HCT116 (cell line): ENCODE results near the gene MACC1. TPM values are rescaled to one million over a fixed set of nuclear protein-coding genes. Genes with fewer than 3 reads are reported as not detected.

Experiments used
- ATAC-seq: fragments of 200-7000 bp; cut with Tn5 transposase; 2 replicates; pipeline ENCODE4 v1.9.1; 2020; ENCODE audit warnings: mild to moderate bottlenecking, moderate library complexity
- BruUV-seq: library from RNA; stranded (reverse); fragments of 400-500 nt; replicated peaks from 2 replicates; lab custom pipeline; 2021; lab: Mats Ljungman, UMichigan
- CTCF ChIA-PET: fragments of 300-600 bp; sonication (Branson Sonifier 250); formaldehyde crosslinking; loops from one replicate; lab custom pipeline; 2021; ENCODE audit warnings: antibody characterized with exemption; lab: Charles Lee
- POLR2A ChIA-PET: fragments of 300-600, 350-600 bp; sonication (Branson Sonifier 250); formaldehyde crosslinking; loops from one replicate; lab custom pipeline; 2021; ENCODE audit warnings: antibody characterized with exemption; lab: Charles Lee
- RAD21 ChIA-PET, 2 experiments: fragments of 300-600 bp; sonication (Branson Sonifier 250); formaldehyde crosslinking; loops; one replicate each; lab custom pipeline; 2023; ENCODE audit warnings: low total read pairs in 2 of 2; ENCODE audit not compliant: uncharacterized antibody in 2 of 2, unreplicated experiment in 2 of 2, low non-redundant PET in 1 of 2; lab: Charles Lee
- DNase-seq: peaks from one replicate; pipeline ENCODE4 v3.0.0-alpha.2; 2010; ENCODE audit warnings: low read depth, low spot score
- H2AFZ ChIP-seq: fragments of 200-600 bp; shearing (Covaris generic), sonication (generic); 2 replicates; pipeline ENCODE4 v1.6.1; 2017; ENCODE audit warnings: low read depth, mixed run types, mixed read lengths, antibody characterized with exemption, low read length; ENCODE audit not compliant: poor library complexity, severe bottlenecking
- H3K27ac ChIP-seq: 2 replicates; pipeline ENCODE4 v1.5.1; 2012; ENCODE audit warnings: low read depth, low read length
- H3K27me3 ChIP-seq: fragments of 200-600 bp; sonication (generic); 2 replicates; pipeline ENCODE4 v1.6.1; 2016; ENCODE audit warnings: mixed run types, low read length, mixed read lengths; ENCODE audit not compliant: insufficient read depth
- H3K36me3 ChIP-seq, 2 experiments: fragments of 200-500 bp in 1 of 2; fragments of 200-600 bp in 1 of 2; sonication (Bioruptor generic) in 1 of 2; sonication (generic) in 1 of 2; 2 replicates each; pipeline versions ENCODE4 v1.5.1 to v1.6.1; 2014 to 2016; ENCODE audit warnings: low read length in 2 of 2, inconsistent platforms in 1 of 2, mixed read lengths in 1 of 2, mixed run types in 1 of 2; ENCODE audit not compliant: insufficient read depth in 2 of 2, control insufficient read depth in 1 of 2
- H3K4me1 ChIP-seq, 2 experiments: fragments of 200-600 bp in 1 of 2; sonication (generic) in 1 of 2; 2 replicates each; pipeline versions ENCODE4 v1.5.1 to v1.6.1; 2012 to 2017; ENCODE audit warnings: low read length in 2 of 2, inconsistent platforms in 1 of 2, mild to moderate bottlenecking in 1 of 2, mixed read lengths in 1 of 2, mixed run types in 1 of 2, moderate library complexity in 1 of 2; ENCODE audit not compliant: insufficient read depth in 2 of 2, control insufficient read depth in 1 of 2
- H3K4me2 ChIP-seq: fragments of 200-600 bp; sonication (generic); 2 replicates; pipeline ENCODE4 v1.6.1; 2017; ENCODE audit warnings: mixed run types, low read length, mixed read lengths
- H3K4me3 ChIP-seq, 2 experiments: fragments of 200-600 bp in 1 of 2; sonication (generic) in 1 of 2; replicated peaks in 1 of 2; 2 replicates each; pipeline ENCODE4 v1.5.1; 2011 to 2016; ENCODE audit warnings: low read length in 2 of 2, control low read depth in 1 of 2, low read depth in 1 of 2, mild to moderate bottlenecking in 1 of 2, mixed read lengths in 1 of 2, mixed run types in 1 of 2
- H3K79me2 ChIP-seq: fragments of 200-600 bp; sonication (generic); 2 replicates; pipeline ENCODE4 v1.6.1; 2017; ENCODE audit warnings: mild to moderate bottlenecking, mixed run types, low read length, moderate library complexity, mixed read lengths; ENCODE audit not compliant: insufficient read depth
- H3K9ac ChIP-seq: fragments of 200-600 bp; sonication (generic); 2 replicates; pipeline ENCODE4 v1.6.1; 2016; ENCODE audit warnings: low read length, mixed read lengths
- H3K9me2 ChIP-seq: fragments of 200-600 bp; sonication (generic), shearing (Covaris generic); 2 replicates; pipeline ENCODE4 v1.6.1; 2017; ENCODE audit warnings: mixed run types, mild to moderate bottlenecking, moderate library complexity; ENCODE audit not compliant: insufficient read depth
- H3K9me3 ChIP-seq, 2 experiments: fragments of 200-500 bp in 1 of 2; fragments of 200-600 bp in 1 of 2; sonication (Bioruptor generic) in 1 of 2; sonication (generic) in 1 of 2; 2 replicates each; pipeline ENCODE4 v1.6.1; 2014 to 2017; ENCODE audit warnings: low read length in 2 of 2, mixed read lengths in 2 of 2, inconsistent platforms in 1 of 2, low read depth in 1 of 2, mild to moderate bottlenecking in 1 of 2, mixed run types in 1 of 2, moderate library complexity in 1 of 2; ENCODE audit not compliant: control insufficient read depth in 1 of 2, insufficient read depth in 1 of 2
- H4K20me1 ChIP-seq: fragments of 200-600 bp; sonication (generic), shearing (Covaris generic); 2 replicates; pipeline ENCODE4 v1.6.1; 2017; ENCODE audit warnings: mixed run types, mild to moderate bottlenecking, moderate library complexity; ENCODE audit not compliant: insufficient read depth
- CTCF ChIP-seq, 3 experiments: fragments of 200-600 bp in 1 of 3; sonication (generic) in 1 of 3; IDR thresholded peaks in 2 of 3; conservative IDR thresholded peaks in 1 of 3; 2 replicates each; pipeline ENCODE4 v1.5.1; 2012 to 2017; ENCODE audit warnings: low read depth in 2 of 3, low read length in 2 of 3, antibody characterized with exemption in 1 of 3, borderline replicate concordance in 1 of 3, control low read depth in 1 of 3, mild to moderate bottlenecking in 1 of 3, mixed read lengths in 1 of 3, mixed run types in 1 of 3, moderate library complexity in 1 of 3; ENCODE audit not compliant: insufficient read depth in 1 of 3
- EGR1 ChIP-seq: IDR thresholded peaks from 2 replicates; pipeline ENCODE4 v1.6.1; 2012; ENCODE audit warnings: low read depth
- EZH2phosphoT487 ChIP-seq: fragments of 200-600 bp; IDR thresholded peaks from 2 replicates; pipeline ENCODE4 v1.6.1; 2018; ENCODE audit warnings: antibody characterized with exemption, borderline replicate concordance
- POLR2A ChIP-seq: IDR thresholded peaks from 2 replicates; pipeline ENCODE4 v1.7.0; 2011; ENCODE audit warnings: borderline replicate concordance; ENCODE audit not compliant: insufficient read depth, insufficient read length; ENCODE audit errors: extremely low read depth
- POLR2AphosphoS5 ChIP-seq: IDR thresholded peaks from 2 replicates; pipeline ENCODE4 v1.6.1; 2011; ENCODE audit warnings: mild to moderate bottlenecking, low read depth, low read length, moderate library complexity
- SP1 ChIP-seq: IDR thresholded peaks from 2 replicates; pipeline ENCODE4 v1.6.1; 2012; ENCODE audit warnings: low read depth
- SRF ChIP-seq: IDR thresholded peaks from 2 replicates; pipeline ENCODE4 v1.6.1; 2012; ENCODE audit warnings: low read depth
- ZNF274 ChIP-seq: fragments of 200-500 bp; sonication (Bioruptor generic); IDR thresholded peaks from 2 replicates; pipeline ENCODE4 v1.6.1; 2014; ENCODE audit warnings: mild to moderate bottlenecking, low read depth, low read length, inconsistent platforms
- intact Hi-C: fragments of 100-400 bp; cut with micrococcal nuclease; formaldehyde crosslinking; loops from 2 replicates; pipeline ENCODE4 v1.10.0; 2022
- total RNA-seq: library from RNA; stranded (reverse); gene quantifications from one replicate; pipeline ENCODE4 v1.2.1, GENCODE V29; 2021; ENCODE audit not compliant: unreplicated experiment

MACC1 gene
- total RNA-seq, 1 experiment from 2014 or later: 9.8 TPM

- Histone ChIP-seq H3K4me1 (no peaks in the 10 kb centered on the region), H3K9me3 (no peaks in the 10 kb centered on the region), H2AFZ (no peak overlapping the region), H3K27me3 (no peaks in the 10 kb centered on the region), H3K9ac (no peak overlapping the region), H3K4me2 (no peak overlapping the region), H3K4me3 (no peak overlapping the region), H3K27ac (no peak overlapping the region), H3K9me2 (no peaks in the 10 kb centered on the region), H4K20me1 (no peaks in the 10 kb centered on the region), H3K36me3 (no peaks in the 10 kb centered on the region), H3K79me2 (no peaks in the 10 kb centered on the region)
- ChIA-PET RAD21 (no interaction called here), POLR2A (no interaction called here), CTCF (no interaction called here)
- intact Hi-C loops: no loop called here
- BruUV-seq: no TSS peak
- ATAC-seq (no peak), DNase-seq (no peak)
- TF ChIP-seq POLR2A (no peak), POLR2AphosphoS5 (no peak), EGR1 (no peak), SRF (no peak), CTCF (IDR thresholded peaks at IDR 0.05 in 2 of 3, conservative IDR thresholded peaks at IDR 0.05 in 1 of 3; ENCODE audit: borderline replicate concordance in 1 of 3, insufficient read depth in 1 of 3, low read depth in 2 of 3, low read length in 2 of 3) (no peak), ZNF274 (no peak), SP1 (no peak)
These were observed 72.4 kb downstream of the MACC1 start for GRCh38 chr7:20144801-20145200.

GRCh38 chr7:20141666-20142065, 75.5 kb downstream of the MACC1 start:
- ATAC-seq (no peak), DNase-seq (no peak)
- H3K9ac ChIP-seq: no peak overlapping the region
- BruUV-seq: no TSS peak
- intact Hi-C loops: no loop called here
- H3K4me2 ChIP-seq: no peak overlapping the region
- no peak overlapping the region for H3K27ac ChIP-seq
- no peaks in the 10 kb centered on the region for H3K9me2 ChIP-seq
- H3K79me2 ChIP-seq: no peaks in the 10 kb centered on the region
- H3K4me1 ChIP-seq: no peaks in the 10 kb centered on the region
- H3K36me3 ChIP-seq: no peaks in the 10 kb centered on the region
- ChIA-PET CTCF (no interaction called here), RAD21 (no interaction called here), POLR2A (no interaction called here)
- no peak overlapping the region for H3K4me3 ChIP-seq
- no peaks in the 10 kb centered on the region for H3K9me3 ChIP-seq
- no peaks in the 10 kb centered on the region for H3K27me3 ChIP-seq
- TF ChIP-seq SP1 (no peak), EZH2phosphoT487 (no peak)
- H2AFZ ChIP-seq: no peak overlapping the region
- H4K20me1 ChIP-seq: no peaks in the 10 kb centered on the region
